ENCODE data around the gene AK2.
A peak's percentile ranks its signal among the peaks of the same experiment; 100 is the strongest.
"Not testable (repeated sequence)": the region's sequence is repeated elsewhere in the genome, so short reads cannot be mapped to it uniquely, and the experiment has no call there.

The AK2 gene

DNA sequence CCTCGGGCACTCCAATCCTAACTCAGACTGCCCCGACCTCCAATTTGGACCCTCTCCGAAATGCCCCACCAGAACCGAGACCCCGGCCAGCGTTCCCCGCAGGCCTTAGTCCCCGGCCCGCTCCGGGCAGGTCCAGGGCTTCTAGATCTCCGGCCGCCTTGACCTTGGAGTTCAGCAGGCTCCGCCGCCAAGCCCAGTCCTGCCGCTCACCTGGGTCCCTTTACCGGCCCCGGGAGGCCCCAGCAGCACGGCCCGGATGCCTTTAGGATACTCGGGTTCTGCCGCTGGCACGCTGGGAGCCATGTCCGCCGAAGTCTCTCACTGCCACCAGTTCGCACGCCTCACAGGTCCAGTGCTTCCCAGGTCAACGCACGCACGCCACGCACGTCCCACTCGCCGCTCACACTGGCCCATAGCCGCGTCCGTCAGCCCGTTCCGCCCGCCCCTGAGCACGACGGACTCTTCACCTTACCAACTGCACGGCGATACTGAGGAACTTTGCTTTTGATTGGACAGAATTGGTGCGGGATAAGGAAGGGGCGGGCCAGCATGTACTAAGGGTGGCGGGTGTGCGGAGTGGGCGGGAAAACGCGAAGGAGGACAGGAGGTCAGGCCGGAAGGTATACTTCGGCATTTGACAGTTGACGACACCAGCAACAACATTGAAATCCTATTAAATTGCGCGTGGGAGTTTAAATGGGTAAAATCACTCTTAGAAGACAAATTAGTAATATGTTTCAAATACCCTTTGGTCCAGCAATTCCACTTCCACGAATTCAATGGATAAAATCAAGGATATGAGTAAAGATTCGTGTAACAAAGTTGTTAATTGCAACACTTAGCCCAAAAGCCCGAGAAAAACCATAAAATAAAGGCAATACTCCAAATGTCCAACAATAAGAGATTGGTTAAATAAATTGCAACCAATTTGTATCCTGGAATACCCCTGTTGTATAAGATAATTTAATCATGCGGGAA, at the start of gene AK2:
AK2 (minus strand) TSS at position 358 of the 978 bp plus-strand sequence; CDS start at position 303, 55 bp downstream.
- DNase-seq: peak; percentile 95

DNA sequence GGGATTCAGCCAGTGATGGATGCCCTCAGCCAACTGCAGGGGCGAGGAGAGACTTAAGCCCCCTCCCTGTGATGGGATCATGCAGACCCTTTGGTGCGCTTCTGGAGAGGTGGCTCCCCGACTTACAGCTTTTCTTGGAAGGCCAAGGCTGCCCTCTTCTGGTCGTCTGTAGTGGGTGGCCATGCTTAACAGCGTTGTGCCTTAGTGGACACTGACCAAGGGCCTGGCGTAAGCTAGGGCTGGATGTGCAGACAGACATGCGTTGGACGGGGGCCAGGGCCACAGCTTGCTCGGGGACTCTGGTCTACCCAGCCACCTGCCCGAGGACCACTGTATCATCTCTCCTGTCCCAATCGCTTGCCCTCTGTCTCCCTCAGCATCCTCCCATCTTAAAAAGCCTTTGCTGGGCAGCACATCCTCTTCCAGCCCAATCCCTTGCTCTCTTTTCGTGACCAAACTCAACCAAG, 49.7 kb upstream of the AK2 start:
- DNase-seq: peak; percentile 22

DNA sequence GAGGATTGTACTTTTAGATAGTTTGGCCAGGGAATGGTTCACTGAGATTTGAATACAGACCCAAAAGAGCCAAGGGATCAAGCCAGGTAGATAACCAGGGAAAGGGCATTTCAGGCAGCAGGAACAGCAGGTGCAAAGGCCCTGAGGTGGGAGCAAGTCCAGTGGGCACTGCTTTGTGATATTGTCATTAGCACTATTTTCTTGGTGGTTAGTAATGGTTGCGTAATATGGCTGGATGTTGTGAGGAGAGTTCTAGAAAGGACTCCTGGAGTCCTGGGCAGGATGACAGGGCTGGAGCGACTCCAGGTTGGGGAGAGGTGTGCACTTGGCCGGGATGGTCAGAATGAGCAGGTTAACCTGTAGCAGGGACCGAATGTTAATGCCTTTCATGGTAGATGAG, 48.6 kb upstream of the AK2 start:
- no peak for DNase-seq

DNA sequence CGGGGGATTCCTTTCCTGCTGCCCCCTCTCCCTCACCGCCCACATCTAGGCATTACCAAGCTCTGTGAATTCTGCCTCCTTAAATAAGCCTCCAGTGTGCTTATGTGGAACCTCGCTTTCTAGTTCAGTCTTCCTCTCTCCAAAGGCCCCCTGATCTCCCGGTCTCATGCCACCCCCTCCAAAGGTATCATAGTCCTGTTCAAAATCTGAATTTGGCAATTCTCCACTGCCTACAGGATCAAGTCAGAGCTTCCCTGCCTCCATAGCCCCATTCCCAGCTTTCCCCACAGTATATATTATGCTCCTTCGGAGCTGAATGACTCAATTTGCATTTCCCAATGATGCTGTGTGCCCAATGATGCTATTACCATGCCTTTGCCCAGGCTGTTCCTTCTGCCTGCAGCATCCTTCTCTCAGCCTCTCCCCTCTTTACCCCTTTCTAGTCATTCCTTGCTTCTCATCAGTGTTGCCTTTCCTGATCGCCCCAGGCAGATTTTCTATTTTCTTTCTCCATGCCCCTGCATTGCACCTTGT, 46.0 kb upstream of the AK2 start:
- DNase-seq: no peak

DNA sequence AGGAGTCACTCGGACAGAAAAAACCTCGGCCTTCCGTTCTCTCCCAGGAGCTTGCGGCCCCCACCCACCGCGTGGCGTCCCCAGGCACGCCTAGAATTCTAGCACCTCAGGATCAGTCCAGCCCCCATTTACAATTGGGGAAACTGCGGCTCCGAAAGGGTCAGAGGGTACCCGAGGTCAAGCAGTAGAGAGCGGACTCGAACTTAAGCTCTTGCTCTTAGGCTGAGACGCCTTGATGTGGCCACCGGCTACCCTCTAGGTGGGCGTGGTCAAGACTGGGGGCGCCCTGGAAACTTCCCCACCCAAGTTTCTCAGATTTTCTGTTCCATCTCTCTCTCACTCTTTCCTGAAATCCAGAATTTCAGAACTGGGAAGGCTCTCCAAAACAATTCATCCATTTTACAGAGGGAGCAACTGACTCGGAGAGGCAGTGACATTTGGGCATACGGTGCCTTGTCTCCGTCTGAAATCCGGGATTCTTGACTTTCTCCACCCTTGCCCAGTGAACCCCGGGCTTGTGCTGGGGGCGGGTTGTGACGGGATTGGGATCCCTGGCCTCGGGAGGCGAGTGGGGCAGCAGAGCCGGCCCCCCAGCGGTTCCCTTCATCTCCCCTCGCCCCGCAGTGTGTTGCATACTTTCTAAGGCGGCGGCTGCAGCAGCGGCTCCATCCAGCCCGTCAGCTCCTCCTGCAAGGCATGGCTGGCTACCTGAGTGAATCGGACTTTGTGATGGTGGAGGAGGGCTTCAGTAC, 45.0 kb upstream of the AK2 start:
- no peak for DNase-seq

DNA sequence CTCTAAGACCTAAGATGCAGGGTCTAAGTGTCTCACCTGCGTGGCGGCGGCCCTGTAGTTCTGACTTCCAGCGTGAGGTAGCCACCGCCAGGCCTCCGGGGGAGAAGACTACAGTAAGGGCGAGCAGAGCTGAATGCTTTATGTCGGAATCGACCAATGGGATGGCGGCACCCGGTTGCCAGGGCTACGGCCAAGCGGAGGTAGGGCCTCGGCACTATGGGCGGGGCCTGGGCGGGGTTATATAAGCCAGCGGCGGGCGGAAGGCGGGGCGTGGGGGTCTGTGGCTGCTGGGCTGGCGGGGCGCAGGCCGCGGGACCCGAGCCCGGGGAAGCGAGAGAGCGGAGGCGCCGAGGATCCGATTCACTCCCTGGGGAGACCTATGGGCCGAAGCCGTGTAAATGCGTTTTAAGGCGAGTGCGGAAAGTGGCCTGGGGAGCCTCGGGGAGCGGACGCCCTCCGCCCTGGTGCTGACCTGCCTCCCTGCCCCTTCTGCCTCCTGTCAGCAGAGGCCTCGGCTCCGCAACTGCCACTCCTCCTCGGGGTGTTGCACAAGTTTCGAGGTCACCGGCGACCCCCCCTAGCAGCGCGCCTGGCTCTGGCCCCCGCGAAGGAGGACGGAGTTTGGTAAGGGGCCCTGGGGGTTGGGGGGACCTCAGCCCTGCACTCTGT, 44.3 kb upstream of the AK2 start, which contains the start of gene AZIN2:
AZIN2 (plus strand) TSS at position 269 of the 669 bp plus-strand sequence. CDS start 1,097 bp downstream, outside the sequence.
- DNase-seq: peak; percentile 87

DNA sequence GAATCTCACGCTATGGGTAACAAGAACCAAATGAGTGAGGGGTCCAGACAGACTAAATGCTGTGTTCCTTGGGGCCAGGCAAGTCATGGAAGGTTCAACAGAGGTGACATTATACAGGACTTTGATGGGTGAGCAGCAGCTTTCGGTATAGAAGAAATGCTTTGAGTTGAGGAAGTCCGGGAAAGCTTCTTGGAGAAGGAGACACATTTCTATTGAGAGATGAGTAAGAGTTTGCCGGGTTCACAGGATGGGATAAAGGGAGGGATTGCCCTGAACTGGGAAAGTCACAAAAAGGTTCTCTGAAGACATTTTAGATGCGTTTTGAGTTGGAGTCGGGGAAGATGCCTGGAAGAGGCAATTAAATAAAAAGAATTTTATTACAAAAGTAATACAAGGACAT, 43.7 kb upstream of the AK2 start:
- no peak for DNase-seq

DNA sequence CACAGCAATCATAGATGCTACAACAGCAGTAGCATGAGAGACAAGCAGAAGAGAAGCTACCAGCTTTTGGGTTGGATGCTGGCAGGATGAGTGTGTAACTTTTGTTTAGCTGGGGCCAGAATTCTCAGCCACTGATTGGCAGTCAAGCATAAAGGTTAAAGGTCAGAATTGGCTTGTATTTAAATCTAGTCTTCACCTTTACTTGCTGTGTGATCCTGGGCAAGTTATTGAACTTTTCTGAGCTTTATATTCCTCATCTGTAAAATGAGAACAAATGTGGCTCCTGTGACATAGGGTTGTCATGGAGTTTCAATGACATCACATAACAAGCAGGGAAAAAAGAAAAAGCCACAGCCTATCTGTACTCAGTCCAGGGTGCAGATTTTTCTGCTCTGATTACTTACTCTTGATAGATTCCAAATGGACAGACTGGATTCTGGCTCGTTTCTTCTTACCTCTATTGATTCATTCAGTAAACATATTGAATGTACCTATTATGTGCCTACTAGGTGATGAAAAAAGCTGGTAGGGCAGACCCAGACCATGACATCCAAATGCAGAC, 41.4 kb upstream of the AK2 start:
- DNase-seq: no peak

DNA sequence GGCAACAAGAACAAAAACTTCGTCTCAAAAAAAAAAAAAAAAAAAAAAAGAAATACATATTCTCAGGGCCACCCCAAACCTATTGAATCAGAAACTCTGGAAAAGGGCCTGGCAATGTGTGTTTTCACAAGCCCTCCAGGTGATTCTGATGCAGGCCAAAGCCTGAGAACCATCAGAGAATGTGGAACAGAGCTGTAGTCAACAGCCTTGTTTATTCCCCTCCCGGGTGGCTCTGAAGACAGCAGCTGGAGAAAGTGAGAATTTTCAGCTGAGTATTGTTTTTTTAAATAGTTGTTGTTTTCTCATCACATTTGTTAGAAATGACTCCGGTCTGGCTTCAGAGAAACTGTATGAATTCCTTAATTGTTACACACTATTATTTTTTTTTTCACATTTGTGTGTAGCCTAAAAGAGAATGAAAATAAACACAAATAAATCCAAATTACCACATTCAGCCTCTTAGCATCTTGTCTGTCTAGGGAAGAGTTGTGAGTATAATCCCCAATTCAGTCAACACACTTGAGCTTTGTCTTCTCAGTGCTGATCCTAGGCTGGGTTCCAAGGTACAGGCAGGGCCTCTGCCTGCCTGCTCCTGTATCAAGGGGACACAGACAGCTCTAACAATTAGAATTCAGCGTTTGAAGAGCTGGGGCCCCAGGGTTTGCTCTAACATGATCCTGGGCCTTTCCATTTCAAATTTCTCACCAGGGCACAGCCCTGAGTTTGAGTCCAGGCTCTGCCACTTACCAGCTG, 37.7 kb upstream of the AK2 start:
- no peak for DNase-seq

DNA sequence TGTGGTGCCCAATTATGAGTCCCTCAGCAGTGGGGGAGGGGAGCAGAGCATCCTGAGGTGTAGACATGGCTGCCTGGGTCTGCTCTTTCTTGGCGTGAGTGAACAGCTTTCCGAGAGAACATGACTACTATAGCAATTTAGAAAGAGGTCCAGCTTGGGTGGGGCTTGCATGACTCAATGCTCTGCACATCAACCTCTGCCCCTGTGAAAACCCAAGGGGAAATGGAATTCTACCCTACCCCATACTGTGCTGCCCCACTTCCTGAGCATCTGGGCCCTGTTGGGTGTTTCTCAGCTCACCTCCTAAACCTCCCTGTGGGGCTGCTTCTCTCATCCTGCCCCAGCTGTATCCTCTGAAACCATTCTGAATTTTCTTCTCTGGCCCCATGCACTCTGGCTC, 36.0 kb upstream of the AK2 start:
- no peak for DNase-seq

DNA sequence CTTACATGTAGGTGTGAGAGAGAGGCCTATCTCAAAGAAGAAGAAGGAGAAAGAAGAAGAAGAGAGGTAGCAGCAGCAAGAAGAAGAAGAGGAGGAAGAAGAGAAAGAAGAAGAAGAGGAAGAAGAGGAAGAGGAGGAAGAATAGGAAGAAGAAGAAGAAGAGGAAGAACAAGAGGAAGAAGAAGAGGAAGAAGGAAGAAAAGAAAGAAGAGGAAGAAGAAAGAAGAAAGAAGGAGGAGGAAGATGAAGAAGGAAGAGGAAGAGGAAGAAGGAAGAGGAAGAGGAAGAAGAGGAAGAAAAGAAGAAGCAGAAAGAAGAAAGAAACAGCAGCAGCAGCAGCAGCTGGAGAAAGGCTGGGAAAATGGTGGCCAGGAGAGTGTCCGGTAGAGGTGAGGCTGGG, 33.9 kb upstream of the AK2 start:
- no peak for DNase-seq

DNA sequence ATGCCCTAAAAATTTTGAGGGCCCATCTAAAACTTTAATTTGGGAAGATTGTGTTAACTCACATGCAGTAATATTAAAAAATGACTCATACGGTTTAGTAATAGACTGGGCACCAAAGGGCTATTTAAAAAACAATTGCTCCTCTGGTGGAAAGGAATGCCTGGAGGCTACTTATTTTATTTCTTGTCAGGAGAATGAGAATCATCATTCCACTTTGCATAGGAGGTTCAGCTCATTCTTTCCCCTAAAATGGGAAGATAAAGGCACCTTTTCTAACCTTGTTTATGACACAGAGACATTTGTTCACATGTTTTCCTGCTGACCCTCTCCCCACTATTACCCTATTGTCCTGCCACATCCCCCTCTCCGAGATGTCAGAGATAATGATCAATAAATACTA, 31.4 kb upstream of the AK2 start:
- DNase-seq: not testable (repeated sequence)

DNA sequence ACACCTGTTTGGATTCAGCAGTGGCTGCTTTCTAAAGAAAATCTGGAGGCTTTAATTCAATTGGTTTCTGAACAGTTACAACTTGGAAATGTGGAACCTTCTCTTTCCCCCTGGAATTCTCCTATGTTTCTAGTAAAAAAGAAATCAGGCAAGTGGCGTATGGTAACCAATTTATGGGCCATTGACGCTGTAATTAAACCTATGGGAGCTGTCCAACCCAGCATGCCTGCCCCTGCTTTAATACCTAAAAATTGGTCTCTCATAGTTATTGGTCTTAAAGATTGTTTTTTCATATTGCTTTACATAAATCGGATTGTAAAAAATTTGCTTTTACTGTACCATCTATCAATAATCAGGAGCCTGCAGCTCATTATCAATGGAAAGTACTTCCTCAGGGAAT, 29.8 kb upstream of the AK2 start:
- not testable (repeated sequence) for DNase-seq

DNA sequence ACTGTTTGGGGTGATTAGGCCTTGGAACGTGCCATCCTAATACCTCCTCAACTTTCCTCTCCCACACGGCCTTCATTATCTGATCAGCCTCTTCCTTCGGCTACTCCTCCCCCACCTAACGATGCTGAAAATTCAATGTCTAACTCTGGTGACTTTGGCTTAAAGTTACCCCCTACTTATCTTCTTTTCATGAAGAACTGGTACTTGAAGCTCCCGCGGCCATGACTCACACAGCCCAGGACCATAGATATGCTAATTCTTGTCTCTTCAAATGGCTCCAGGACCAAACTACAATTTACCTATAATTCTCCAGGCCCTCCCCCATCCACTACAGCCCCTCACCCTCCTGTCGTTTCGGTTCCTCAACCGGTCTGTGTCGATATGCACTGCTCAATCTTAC, 28.6 kb upstream of the AK2 start:
- no peak for DNase-seq

DNA sequence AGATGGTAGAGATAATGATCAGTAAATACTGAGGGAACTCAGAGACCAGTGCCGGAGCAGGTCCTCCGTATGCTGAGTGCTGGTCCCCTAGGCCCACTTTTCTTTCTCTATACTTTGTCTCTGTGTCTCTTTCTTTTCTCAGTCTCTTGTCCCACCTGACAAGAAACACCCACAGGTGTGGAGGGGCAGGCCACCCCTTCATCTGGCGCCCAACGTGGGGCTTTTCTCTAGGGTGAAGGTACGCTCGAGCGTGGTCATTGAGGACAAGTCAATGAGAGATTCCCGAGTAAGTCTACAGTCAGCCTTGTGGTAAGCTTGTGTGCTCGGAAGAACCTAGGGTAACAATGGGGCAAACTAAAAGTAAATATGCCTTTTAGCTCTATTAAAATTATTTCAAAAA, 27.6 kb upstream of the AK2 start:
- not testable (repeated sequence) for DNase-seq

DNA sequence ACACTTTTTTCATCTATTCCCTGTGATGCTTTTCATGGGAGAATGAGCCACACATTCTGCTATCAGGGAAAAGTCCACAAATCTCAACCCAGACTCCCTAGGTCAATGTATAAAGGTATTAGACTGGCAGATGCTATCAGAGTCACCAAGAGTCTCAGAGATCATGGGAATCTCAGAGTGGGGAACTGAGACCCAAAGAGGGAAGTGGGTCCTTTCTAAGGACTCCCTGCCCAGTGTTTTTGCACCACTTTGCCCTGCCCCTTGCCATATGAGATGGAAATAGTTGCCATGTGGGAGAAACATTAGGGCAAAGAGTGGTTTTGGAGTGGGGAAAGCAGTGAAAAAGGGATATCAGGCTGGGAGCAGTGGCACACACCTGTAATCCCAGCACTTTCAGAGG, 25.2 kb upstream of the AK2 start:
- DNase-seq: no peak

DNA sequence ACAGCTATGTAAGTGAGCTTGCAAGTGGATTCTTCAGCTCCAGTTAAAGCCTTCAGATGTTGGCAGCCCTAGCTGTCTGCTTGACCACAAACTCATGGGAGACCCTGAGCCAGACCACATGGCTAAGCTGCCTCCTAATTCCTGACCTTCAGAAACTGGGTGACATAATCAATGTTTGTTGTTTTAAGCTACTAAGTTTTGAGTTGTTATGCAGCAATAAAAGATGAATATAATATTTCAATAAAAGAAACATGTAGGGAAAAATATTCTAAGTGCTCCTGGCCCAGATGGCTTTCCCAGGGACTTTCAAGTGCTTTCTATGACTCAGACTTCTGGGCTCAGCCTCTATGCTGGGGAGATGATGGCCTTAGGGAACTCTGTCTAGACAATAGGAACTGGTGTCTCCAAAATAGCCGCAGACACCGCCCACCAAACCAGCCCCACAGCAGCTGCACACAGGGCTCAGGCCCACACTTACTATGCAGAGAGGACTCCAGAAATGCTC, 23.9 kb upstream of the AK2 start:
- DNase-seq: peak; percentile 79

DNA sequence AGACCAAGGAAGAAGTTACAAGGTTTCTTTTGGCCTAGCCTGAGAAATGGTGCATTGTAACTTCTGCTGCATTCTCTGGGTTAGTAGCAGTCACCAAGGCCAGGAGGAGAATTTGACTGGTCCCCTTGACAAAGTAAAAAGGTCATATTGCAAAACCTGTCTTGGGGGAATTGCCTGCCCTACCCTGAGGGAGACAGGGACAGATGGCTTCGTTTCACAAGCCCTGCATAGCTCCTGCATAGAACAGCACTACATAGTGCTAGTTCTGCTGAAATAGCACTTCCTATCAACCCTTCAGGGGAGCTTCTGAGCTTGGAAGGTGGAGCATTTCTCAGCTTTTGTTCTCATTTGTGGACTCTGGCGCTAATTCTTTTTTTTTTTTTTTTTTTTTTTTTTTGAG, 20.4 kb upstream of the AK2 start:
- DNase-seq: no peak

DNA sequence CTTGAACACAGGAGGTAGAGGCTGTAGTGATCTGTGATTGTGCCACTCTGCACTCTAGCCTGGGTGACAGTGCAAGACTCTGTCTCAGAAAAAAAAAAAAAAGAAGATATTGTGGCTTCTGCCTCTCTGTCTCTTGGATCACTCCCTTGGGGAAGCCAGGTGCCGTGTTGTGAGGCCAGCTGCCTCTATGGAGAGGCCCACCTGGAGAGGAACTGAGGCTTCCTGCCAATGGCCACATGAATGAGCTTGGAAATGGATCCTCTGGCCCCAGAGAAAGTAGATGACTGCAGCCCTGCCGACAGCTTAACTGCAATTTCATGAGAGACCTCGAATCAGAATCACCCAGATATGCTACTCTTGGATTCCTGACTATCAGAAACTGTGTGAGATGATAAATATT, 19.7 kb upstream of the AK2 start:
- no peak for DNase-seq

DNA sequence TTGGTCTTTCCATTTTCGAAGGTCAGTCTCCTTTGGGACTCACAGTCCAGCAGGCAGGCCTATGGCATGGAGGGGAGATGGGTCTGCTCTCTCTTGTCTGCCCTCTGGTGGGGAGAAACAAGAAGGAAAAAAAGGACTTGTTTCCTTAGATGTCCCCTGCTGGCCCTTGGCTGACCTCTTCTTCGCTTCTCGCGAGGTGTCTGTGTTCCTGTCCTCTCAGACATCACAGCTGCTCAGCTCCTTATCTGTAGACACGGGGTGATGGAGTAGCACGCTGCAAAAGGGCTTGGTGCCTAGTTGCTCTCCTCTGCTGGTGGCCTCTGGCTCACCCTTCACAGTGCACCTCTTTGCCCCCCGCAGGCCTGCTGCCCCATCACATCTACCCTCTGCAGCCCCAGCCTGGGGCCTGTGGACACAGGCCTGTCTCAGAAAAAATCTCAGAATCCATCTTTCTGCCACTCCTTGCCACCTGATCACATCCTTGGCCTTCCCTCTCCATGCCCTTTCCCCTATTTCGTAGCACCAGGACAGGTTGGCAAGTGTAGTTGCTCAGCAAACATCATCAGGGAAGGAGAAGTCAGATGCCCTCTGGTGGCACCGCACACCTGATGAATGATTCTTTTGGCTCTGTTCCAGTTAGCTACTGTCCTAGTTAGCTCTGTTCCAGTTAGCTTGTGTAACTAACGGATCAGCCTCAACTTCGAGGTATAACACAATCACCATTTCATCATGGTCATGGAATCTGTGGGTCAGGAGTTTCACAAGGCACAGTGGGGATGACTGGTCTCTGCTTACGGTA, 18.7 kb upstream of the AK2 start:
- peak; percentile 54 for DNase-seq

Data from amniotic stem cell (primary cell).